ENCODE measurements around the gene RTEL1. TPM values are rescaled to one million over a fixed set of nuclear protein-coding genes. Genes with fewer than 3 reads are reported as not detected.

The RTEL1 gene
- total RNA-seq, 2 donors from 2014 or later = 41.8 to 51.8 TPM

DNA sequence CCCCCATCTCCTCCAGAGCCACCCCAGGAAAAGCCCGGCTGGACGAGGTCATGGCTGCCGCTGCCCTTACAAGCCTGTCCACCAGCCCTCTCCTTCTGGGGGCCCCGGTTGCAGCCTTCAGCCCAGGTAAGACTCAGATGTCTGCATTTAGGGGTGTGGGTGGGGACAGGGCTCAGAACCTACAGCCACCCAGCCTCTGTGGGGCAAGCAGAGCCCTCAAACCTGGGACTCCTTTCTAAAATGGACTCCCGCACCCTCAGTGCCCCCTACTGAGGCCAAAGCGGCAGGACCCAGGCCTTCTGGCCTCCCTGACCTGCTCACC, 83.2 kb downstream of the RTEL1 start:
- H3K27ac Mint-ChIP-seq = no peak overlapping the region
- H3K9me3 Mint-ChIP-seq = no peaks in the 10 kb centered on the region
- H3K4me1 Mint-ChIP-seq = no peaks in the 10 kb centered on the region
- H3K36me3 Mint-ChIP-seq (ENCODE audit: low read depth) = no peaks in the 10 kb centered on the region
- no peak for ATAC-seq (replicated peaks)
- H3K4me3 Mint-ChIP-seq = peak overlapping the region; percentile 34
- H3K27me3 Mint-ChIP-seq = no peaks in the 10 kb centered on the region

DNA sequence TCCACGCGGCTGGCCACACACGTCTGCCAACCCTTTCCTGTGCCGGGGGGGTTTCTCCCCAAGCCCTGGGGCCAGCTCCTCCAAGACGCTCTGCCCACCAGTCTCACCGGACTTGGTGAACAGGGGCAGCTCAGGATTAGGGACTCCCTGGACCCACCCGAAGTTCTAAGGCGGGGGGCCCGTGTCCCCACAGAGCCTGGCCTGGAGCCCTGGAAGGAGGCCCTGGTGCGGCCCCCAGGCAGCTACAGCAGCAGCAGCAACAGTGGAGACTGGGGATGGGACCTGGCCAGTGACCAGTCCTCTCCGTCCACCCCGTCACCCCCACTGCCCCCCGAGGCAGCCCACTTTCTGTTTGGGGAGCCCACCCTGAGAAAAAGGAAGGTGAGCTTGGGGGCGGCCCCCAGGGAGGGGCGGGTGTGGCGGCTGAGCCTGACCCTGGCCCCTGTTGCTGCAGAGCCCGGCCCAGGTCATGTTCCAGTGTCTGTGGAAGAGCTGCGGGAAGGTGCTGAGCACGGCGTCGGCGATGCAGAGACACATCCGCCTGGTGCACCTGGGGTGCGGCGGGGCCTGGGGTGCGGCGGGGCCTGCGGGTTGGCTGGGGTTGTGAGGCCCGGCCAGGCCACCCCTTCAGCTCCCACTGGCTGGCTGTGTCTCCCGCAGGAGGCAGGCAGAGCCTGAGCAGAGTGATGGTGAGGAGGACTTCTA, 83.7 kb downstream of the RTEL1 start:
- Mint-ChIP-seq H3K36me3 (ENCODE audit: low read depth) (no peaks in the 10 kb centered on the region), H3K27me3 (no peaks in the 10 kb centered on the region), H3K9me3 (no peaks in the 10 kb centered on the region), H3K27ac (no peak overlapping the region), H3K4me1 (no peaks in the 10 kb centered on the region), H3K4me3 (peak overlapping the region; percentile 34)
- no peak for ATAC-seq (replicated peaks)

DNA sequence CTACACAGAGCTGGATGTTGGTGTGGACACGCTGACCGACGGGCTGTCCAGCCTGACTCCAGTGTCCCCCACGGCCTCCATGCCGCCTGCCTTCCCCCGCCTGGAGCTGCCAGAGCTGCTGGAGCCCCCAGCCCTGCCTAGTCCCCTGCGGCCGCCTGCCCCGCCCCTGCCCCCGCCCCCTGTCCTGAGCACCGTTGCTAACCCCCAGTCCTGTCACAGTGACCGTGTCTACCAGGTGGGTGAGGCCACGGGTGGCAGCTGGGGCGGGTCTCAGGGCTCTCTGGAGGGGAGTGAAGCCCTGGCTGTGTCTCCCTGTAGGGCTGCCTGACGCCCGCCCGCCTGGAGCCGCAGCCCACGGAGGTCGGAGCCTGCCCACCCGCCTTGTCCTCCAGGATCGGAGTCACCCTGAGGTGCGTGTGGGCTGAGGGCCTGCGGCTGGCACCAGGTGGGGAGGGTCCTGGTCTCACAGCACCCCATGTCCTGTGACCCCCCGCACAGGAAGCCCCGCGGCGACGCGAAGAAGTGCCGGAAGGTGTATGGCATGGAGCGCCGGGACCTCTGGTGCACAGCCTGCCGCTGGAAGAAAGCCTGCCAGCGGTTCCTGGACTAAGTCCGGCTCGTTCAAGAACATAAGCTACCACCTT, 84.4 kb downstream of the RTEL1 start:
- Mint-ChIP-seq H3K27me3 (no peaks in the 10 kb centered on the region), H3K27ac (no peak overlapping the region), H3K4me1 (no peaks in the 10 kb centered on the region), H3K9me3 (no peaks in the 10 kb centered on the region), H3K36me3 (ENCODE audit: low read depth) (no peaks in the 10 kb centered on the region), H3K4me3 (no peak overlapping the region)
- ATAC-seq (replicated peaks) = no peak

DNA sequence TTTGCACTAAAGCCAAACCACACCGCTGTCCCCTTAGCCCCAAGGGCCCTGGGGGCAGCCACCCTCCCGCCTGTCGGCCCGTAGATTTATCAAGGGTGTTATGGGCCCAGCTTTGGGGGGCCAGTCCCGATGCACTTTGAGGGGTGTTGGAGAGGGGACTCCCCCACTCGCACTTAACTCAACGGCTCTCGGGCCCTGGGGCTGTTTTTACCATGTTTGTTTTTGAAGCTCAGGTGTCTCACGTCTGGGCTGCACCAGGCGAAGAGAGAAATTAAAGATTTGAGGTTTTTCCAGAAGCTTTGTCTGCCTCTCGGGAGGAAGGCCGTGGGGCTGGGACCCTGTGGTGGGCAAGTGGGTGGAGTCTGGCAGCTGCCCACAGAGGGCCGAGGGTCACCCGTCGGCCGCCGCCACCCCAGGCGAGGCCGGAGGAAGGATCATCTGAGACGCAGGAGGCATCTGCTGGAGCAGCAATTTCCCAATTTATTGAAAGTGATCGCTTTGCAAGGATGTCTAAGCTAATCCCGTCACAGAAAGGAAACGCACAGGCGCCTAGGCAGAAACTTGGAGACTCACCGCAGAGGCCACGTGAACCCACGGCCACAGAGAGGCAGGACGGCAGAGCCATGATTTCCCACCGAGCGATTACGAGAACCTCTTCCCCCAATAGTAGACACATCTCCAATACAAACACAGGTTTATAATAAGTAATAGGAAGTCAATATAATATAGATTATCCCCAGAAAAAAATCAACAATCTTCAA, 85.3 kb downstream of the RTEL1 start:
- H3K27me3 Mint-ChIP-seq = no peaks in the 10 kb centered on the region
- no peak overlapping the region for H3K4me3 Mint-ChIP-seq
- H3K9me3 Mint-ChIP-seq = no peaks in the 10 kb centered on the region
- ATAC-seq (replicated peaks) = no peak
- no peak overlapping the region for H3K27ac Mint-ChIP-seq
- no peaks in the 10 kb centered on the region for H3K4me1 Mint-ChIP-seq
- no peaks in the 10 kb centered on the region for H3K36me3 Mint-ChIP-seq (ENCODE audit: low read depth)

DNA sequence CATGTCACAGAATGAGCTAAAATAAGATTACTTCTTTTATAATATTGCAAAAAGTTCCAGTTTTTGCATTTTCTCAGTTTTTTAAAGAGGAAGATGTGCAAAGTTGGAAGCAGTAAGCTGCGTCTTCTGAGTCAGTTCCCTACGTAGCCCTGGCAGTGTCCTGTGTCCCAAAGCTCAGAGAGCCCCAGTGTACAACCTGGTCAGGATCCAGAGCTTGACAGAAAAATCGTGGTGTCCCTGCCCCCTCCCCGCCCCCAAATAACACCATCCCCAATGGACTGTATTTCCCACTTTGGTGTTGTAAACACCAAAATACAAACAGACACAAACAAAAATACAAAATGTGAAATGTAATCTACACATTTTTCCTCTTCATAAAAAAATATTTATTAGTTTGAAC, 86.0 kb downstream of the RTEL1 start:
- H3K9me3 Mint-ChIP-seq = no peaks in the 10 kb centered on the region
- H3K4me1 Mint-ChIP-seq = no peaks in the 10 kb centered on the region
- no peaks in the 10 kb centered on the region for H3K36me3 Mint-ChIP-seq (ENCODE audit: low read depth)
- H3K27ac Mint-ChIP-seq = no peak overlapping the region
- no peak overlapping the region for H3K4me3 Mint-ChIP-seq
- H3K27me3 Mint-ChIP-seq = no peaks in the 10 kb centered on the region
- no peak for ATAC-seq (replicated peaks)

DNA sequence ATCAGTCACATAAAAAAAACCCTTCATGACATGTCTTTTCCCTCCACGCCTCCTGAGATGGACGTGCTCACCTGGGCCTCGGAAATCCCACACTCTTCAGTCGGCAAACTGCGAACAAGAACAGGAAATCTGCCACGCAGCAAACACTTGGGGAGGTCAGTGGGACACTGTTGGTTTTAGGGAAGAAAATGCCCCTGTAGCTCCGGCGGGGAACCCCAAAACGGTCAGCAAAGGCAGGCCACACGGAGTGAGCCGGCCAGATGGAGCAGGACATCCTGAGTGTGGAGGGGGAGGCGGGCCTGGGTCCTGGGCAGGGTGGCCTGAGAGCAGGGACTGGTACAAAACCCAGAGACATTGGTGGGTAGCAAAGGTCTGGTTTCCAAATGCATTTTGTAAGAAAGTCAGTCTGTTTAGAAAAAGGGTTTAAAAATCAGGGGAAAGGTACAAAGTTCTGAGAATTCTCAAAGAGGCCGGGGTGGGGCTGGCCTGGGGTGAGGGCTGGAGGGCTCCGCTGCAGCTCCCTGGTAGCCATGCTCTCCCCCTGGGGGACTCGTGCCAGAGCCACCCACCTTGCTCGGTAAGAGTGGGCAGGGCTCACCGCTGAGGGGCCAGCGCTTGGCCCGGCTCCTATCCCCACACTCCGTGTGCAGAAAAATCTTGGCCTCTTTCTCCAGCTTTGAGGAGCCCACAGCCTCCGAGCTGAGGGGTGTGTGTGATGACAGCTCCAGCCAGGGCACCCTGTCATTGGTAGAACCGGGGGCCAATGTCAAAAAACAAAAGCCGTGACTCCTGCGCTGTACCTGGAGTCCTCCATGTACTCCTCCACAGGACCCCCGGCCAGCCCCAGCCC, 86.7 kb downstream of the RTEL1 start:
- H3K4me1 Mint-ChIP-seq = no peaks in the 10 kb centered on the region
- no peak overlapping the region for H3K27ac Mint-ChIP-seq
- no peaks in the 10 kb centered on the region for H3K27me3 Mint-ChIP-seq
- H3K4me3 Mint-ChIP-seq = no peak overlapping the region
- no peaks in the 10 kb centered on the region for H3K9me3 Mint-ChIP-seq
- H3K36me3 Mint-ChIP-seq (ENCODE audit: low read depth) = no peaks in the 10 kb centered on the region
- no peak for ATAC-seq (replicated peaks)

DNA sequence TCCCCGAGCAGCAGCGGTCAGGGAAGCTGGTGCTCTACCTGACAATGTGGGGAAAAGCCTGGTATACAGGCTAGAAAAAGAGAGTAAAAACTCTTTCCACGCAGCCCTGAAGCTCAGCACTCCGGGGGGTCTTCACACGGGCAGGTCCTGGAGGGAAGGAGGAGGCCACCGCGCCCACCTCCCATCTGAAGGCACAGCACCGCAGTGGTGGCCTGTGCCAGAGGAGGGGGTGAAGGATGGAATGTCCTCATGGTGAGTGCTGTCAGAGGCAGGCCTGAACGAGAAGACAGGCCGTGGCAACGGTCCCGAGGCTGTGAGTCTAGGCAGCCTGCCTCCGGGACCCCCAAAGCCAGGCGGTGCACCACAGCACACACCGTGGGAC, 87.3 kb downstream of the RTEL1 start:
- no peaks in the 10 kb centered on the region for H3K9me3 Mint-ChIP-seq
- no peak for ATAC-seq (replicated peaks)
- H3K27me3 Mint-ChIP-seq = no peaks in the 10 kb centered on the region
- no peaks in the 10 kb centered on the region for H3K4me1 Mint-ChIP-seq
- H3K27ac Mint-ChIP-seq = no peak overlapping the region
- no peaks in the 10 kb centered on the region for H3K36me3 Mint-ChIP-seq (ENCODE audit: low read depth)
- H3K4me3 Mint-ChIP-seq = no peak overlapping the region

Other genes starting within 250 kb of the RTEL1 start
- gene KCNQ2, start 185.7 kb upstream of the RTEL1 start, total RNA-seq = under 1 TPM in 1 of 2 donors, not detected in 1; 0.66 TPM
- gene EEF1A2, start 159.2 kb upstream of the RTEL1 start, total RNA-seq = 10 to 100 TPM in 1 of 2 donors, under 1 TPM in 1; 0.80 to 10.9 TPM
- gene PPDPF, start 137.5 kb upstream of the RTEL1 start, total RNA-seq = 10 to 100 TPM; 65.5 to 87.5 TPM
- 1 to 10 TPM in 1 of 2 donors, under 1 TPM in 1; 0.69 to 1.9 TPM for gene PTK6, start 120.9 kb upstream of the RTEL1 start, total RNA-seq
- not detected for gene SRMS, start 110.6 kb upstream of the RTEL1 start, total RNA-seq
- gene FNDC11, start 104.2 kb upstream of the RTEL1 start, total RNA-seq = under 1 TPM in 1 of 2 donors, not detected in 1; 0.40 TPM
- 10 to 100 TPM in 1 of 2 donors, 1 to 10 TPM in 1; 8.2 to 12.6 TPM for gene HELZ2, start 84.1 kb upstream of the RTEL1 start, total RNA-seq
- gene GMEB2, start 31.2 kb upstream of the RTEL1 start, total RNA-seq = 10 to 100 TPM; 11.5 to 19.6 TPM
- 10 to 100 TPM; 15.1 to 24.7 TPM for gene STMN3, start 4.9 kb upstream of the RTEL1 start, total RNA-seq
- not detected for gene TNFRSF6B, start 38.3 kb downstream of the RTEL1 start, total RNA-seq
- 10 to 100 TPM; 43.8 to 55.8 TPM for gene ARFRP1, start 49.7 kb downstream of the RTEL1 start, total RNA-seq
- 10 to 100 TPM; 18.3 to 24.7 TPM for gene ZGPAT, start 49.7 kb downstream of the RTEL1 start, total RNA-seq
- gene LIME1, start 78.4 kb downstream of the RTEL1 start, total RNA-seq = 10 to 100 TPM in 1 of 2 donors, 1 to 10 TPM in 1; 9.8 to 24.8 TPM
- 10 to 100 TPM; 30.5 to 35.1 TPM for gene SLC2A4RG, start 81.5 kb downstream of the RTEL1 start, total RNA-seq
- 1 to 10 TPM in 1 of 2 donors, under 1 TPM in 1; 0.54 to 6.2 TPM for gene ZBTB46, start 173.0 kb downstream of the RTEL1 start, total RNA-seq
- gene ABHD16B, start 203.2 kb downstream of the RTEL1 start, total RNA-seq = under 1 TPM in 1 of 2 donors, not detected in 1; 0.19 TPM
- gene TPD52L2, start 207.0 kb downstream of the RTEL1 start, total RNA-seq = 10 to 100 TPM; 54.8 to 92.9 TPM
- 10 to 100 TPM; 46.8 to 53.4 TPM for gene DNAJC5, start 236.8 kb downstream of the RTEL1 start, total RNA-seq

All from activated T-helper 17 cell treated with anti-CD3 and anti-CD28 coated beads, Interleukin-2, amount 50 U/mL, for 72 hours (primary cell).